HFF-Myc (cell line): ENCODE data around the gene OASL.

Source experiments
- DNase-seq: peaks from one replicate; pipeline ENCODE4 v3.0.0-alpha.2; 2011; ENCODE audit warnings: low read depth; ENCODE audit errors: extremely low read depth
- H3K4me3 ChIP-seq: replicated peaks from 2 replicates; pipeline ENCODE4 v1.5.1; 2011; ENCODE audit warnings: low read depth, mild to moderate bottlenecking, control low read depth, low read length
- CTCF ChIP-seq: IDR thresholded peaks from 2 replicates; pipeline ENCODE4 v1.5.1; 2012; ENCODE audit warnings: mild to moderate bottlenecking, low read depth, low read length, control low read depth; ENCODE audit errors: missing control alignments

OASL gene

DNA sequence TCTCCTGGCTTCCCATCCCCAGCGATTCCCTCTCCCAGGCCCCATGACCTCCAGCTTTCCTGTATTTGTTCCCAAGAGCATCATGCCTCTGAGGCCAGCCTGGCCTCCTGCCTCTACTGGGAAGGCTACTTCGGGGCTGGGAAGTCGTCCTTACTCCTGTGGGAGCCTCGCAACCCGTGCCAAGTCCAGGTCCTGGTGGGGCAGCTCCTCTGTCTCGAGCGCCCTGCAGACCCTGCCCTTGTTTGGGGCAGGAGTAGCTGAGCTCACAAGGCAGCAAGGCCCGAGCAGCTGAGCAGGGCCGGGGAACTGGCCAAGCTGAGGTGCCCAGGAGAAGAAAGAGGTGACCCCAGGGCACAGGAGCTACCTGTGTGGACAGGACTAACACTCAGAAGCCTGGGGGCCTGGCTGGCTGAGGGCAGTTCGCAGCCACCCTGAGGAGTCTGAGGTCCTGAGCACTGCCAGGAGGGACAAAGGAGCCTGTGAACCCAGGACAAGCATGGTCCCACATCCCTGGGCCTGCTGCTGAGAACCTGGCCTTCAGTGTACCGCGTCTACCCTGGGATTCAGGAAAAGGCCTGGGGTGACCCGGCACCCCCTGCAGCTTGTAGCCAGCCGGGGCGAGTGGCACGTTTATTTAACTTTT, 37.1 kb downstream of the OASL start:
- H3K4me3 ChIP-seq: no peak overlapping the region
- no peak for TF ChIP-seq CTCF
- no peak for DNase-seq

DNA sequence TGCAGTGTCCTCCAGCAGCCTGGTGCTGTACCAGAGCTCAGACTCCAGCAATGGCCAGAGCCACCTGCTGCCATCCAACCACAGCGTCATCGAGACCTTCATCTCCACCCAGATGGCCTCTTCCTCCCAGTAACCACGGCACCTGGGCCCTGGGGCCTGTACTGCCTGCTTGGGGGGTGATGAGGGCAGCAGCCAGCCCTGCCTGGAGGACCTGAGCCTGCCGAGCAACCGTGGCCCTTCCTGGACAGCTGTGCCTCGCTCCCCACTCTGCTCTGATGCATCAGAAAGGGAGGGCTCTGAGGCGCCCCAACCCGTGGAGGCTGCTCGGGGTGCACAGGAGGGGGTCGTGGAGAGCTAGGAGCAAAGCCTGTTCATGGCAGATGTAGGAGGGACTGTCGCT, 38.0 kb downstream of the OASL start:
- no peak for TF ChIP-seq CTCF
- H3K4me3 ChIP-seq: no peak overlapping the region
- DNase-seq: no peak

GRCh38 chr12:121000530-121000929, 38.5 kb downstream of the OASL start:
- DNase-seq: no peak
- no peak overlapping the region for H3K4me3 ChIP-seq
- no peak for TF ChIP-seq CTCF

DNA sequence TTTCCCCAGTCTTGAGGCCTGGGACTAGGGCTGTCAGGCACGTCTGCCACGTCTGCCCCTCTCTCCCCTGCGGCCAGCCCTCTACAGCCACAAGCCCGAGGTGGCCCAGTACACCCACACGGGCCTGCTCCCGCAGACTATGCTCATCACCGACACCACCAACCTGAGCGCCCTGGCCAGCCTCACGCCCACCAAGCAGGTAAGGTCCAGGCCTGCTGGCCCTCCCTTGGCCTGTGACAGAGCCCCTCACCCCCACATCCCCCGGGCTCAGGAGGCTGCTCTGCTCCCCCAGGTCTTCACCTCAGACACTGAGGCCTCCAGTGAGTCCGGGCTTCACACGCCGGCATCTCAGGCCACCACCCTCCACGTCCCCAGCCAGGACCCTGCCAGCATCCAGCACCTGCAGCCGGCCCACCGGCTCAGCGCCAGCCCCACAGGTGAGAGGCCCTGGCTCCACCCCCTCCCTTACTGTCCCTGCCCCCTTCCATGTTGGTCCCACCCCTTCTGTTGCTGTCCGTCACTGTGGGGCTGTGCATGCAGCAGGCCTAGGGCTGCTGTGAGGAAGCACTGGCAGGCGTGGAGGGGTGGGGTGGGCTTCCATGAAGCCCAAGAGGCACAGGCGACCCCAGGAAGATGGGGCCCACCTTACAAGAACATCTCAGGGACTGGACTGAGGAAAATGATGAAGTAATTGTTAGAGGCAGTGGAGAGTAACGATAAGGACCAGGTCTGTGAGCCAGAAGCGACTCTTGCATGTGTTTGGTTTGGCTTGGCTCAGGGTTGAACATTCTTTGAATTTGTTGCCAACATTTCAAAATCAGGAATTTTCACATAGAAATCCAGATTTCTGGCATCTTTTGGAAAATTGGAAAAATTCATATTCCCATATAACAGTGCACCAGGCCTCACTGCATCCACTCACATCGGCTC, 39.6 kb downstream of the OASL start:
- H3K4me3 ChIP-seq: no peak overlapping the region
- no peak for DNase-seq
- TF ChIP-seq CTCF: no peak

DNA sequence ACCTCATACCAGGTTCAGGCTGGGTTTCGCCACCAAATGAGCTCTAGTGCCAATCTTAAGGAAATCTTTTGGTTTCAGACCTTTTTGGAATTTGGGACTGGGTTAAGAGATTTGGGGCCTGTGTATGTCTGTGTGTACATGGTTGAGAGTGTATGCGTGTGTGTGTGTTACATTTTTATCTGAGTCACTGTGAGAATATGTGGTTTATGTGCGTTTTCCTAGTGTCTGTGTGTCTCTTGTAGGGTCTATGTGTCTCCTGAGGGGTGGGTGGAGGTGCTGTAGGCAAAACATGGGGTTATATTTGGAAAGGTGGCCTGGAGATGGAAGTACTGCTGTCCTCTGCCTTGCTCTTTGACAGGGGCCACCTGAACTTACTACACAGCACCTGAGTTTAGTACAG, 40.6 kb downstream of the OASL start:
- DNase-seq: no peak
- no peak for TF ChIP-seq CTCF
- H3K4me3 ChIP-seq: no peak overlapping the region

DNA sequence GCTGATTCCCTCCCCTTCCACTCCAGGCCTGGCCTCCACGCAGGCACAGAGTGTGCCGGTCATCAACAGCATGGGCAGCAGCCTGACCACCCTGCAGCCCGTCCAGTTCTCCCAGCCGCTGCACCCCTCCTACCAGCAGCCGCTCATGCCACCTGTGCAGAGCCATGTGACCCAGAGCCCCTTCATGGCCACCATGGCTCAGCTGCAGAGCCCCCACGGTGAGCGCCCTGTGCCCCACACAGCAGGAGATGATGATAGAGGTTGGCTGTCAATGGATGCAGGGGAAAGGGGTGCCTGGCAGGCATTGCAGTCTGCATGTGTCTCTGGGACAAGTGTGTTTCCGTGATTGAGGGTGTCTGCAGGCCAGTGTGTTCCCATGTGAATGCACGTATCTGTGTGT, 41.6 kb downstream of the OASL start:
- DNase-seq: no peak
- no peak for TF ChIP-seq CTCF
- no peak overlapping the region for H3K4me3 ChIP-seq
